Esophagus muscularis mucosa (tissue), 4 donors: Measurements from ENCODE around the gene TMTC2. TPM values are rescaled to one million over a fixed set of nuclear protein-coding genes. Genes with fewer than 3 reads are reported as not detected.

ENCODE experiments used
- DNase-seq: peaks from one replicate; pipeline ENCODE4 v3.0.0-alpha.2; 2017; ENCODE audit errors: extremely low spot score
- H3K27ac ChIP-seq, 4 donors: fragments of 200-600 bp; sonication (generic); replicated peaks in 1 of 4; 1 replicate in 3 of 4; 2 replicates in 1 of 4; pipeline ENCODE4 v1.5.1; 2016 to 2019; ENCODE audit warnings: mild to moderate bottlenecking in 1 of 4
- H3K27me3 ChIP-seq, 4 donors: fragments of 200-600 bp; sonication (generic); one replicate each; pipeline versions ENCODE4 v1.5.1 to v1.6.0; 2016 to 2019
- H3K36me3 ChIP-seq, 4 donors: fragments of 200-600 bp; sonication (generic); one replicate each; pipeline ENCODE4 v1.5.1; 2016 to 2019
- H3K4me1 ChIP-seq, 4 donors: fragments of 200-600 bp; sonication (generic); one replicate each; pipeline ENCODE4 v1.5.1; 2016 to 2019
- H3K4me3 ChIP-seq, 4 donors: fragments of 200-600 bp; sonication (generic); 1 replicate in 2 of 4; 2 replicates in 2 of 4; pipeline ENCODE4 v1.5.1; 2016 to 2019; ENCODE audit warnings: mild to moderate bottlenecking in 4 of 4, moderate library complexity in 1 of 4
- H3K9me3 ChIP-seq, 4 donors: fragments of 200-600 bp; sonication (generic); 1 replicate in 3 of 4; 2 replicates in 1 of 4; pipeline ENCODE4 v1.5.1; 2016 to 2019
- CTCF ChIP-seq, 3 experiments: fragments of 200-600 bp in 2 of 3; fragments of 450-650 bp in 1 of 3; sonication (generic) in 2 of 3; IDR thresholded peaks; one replicate each; pipeline ENCODE4 v1.5.1; 2017 to 2019; ENCODE audit warnings: antibody characterized with exemption in 3 of 3, mild to moderate bottlenecking in 2 of 3, moderate library complexity in 1 of 3
- EP300 ChIP-seq: sonication (generic); formaldehyde crosslinking; IDR thresholded peaks from one replicate; pipeline ENCODE4 v1.6.1; 2017; ENCODE audit warnings: antibody characterized with exemption
- POLR2A ChIP-seq: fragments of 450-650 bp; IDR thresholded peaks from one replicate; pipeline ENCODE4 v1.6.1; 2017; ENCODE audit warnings: antibody characterized with exemption, moderate library complexity, mild to moderate bottlenecking, low read depth
- POLR2AphosphoS5 ChIP-seq, 2 donors: sonication (generic); formaldehyde crosslinking; IDR thresholded peaks; one replicate each; pipeline ENCODE4 v1.6.1; 2017; ENCODE audit warnings: antibody characterized with exemption in 2 of 2
- WGBS: methylation state at CpG from one replicate; pipeline ENCODE4 v1.1.5; 2018; 5-methylcytosine and 5-hydroxymethylcytosine counted together
- intact Hi-C: fragments of 100-400 bp; cut with DNase I; formaldehyde crosslinking; loops from one replicate; pipeline ENCODE4 v1.15.1; 2023
- total RNA-seq, 4 donors: library from RNA; depleted of rRNA; stranded (reverse); fragments of >200 nt; gene quantifications; one replicate each; pipeline versions ENCODE4 v1.1.0 to v1.2.1, GENCODE V29; 2016

The TMTC2 gene
- total RNA-seq, 4 donors from 2014 or later, result 4.7 to 8.7 (median 7.3) TPM

DNA sequence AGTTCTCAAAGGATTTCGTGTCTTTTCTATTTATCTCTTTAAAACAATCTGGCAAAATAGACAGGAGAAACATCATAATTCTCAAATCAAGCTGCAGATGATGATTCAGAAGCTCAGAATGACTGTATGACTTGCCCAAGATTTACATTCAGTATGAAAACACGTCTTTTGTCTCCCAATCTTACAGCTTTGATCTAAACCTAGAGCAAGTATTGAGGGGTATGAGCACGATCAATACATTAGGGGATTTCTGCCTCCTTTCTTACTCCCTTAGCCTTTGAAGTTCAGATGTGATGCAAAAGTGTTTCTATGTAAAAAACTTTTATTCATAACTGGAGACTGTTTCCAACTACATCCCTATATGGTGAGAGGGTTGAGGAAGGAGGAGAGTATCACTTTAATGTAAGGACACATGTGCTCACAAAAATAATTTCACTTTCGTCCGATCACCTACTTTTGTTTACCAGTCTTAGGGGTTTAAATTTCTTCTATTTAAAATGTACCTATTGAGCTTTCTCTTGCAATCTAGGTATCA lies 454.8 kb downstream of the TMTC2 start:
- H3K9me3 ChIP-seq, result peaks cover 0 to 10% (median 1%) of the 10 kb centered on the region in 4 donors
- DNase-seq, result no peak
- H3K4me1 ChIP-seq, result no peaks in the 10 kb centered on the region
- 90% methylated on average over 5 of the region's 5 CpGs for WGBS
- H3K36me3 ChIP-seq, result no peaks in the 10 kb centered on the region
- TF ChIP-seq POLR2A, result no peak
- no peak for TF ChIP-seq POLR2AphosphoS5 (IDR thresholded peaks at IDR 0.05)
- TF ChIP-seq EP300, result no peak
- TF ChIP-seq CTCF (IDR thresholded peaks at IDR 0.05), result no peak
- no peak overlapping the region for H3K27ac ChIP-seq
- H3K4me3 ChIP-seq, result no peak overlapping the region
- H3K27me3 ChIP-seq, result no peaks in the 10 kb centered on the region
- intact Hi-C loops, result no loop called here

DNA sequence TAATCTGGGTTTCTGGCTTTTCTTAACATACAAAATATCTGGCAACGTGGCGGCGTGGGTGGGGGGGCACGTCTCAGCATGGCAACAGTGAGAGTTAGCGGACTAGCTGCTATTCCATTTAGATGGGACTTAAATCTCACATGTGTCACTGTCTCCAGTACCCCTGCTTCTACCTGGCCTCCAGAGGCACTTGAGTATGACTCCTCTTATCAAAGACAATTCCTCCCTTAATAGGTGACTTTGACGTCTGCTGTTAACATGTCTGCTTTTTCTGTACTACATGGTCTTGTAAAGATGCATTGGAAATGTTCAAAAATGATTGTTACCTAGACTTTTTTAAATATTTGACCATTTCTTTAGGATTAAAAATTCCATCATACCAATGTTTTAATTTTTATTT lies 456.2 kb downstream of the TMTC2 start:
- DNase-seq, result no peak
- Histone ChIP-seq H3K9me3 (peaks cover 0 to 10% (median 1%) of the 10 kb centered on the region in 4 donors), H3K4me3 (no peak overlapping the region), H3K27me3 (no peaks in the 10 kb centered on the region), H3K36me3 (no peaks in the 10 kb centered on the region), H3K4me1 (no peaks in the 10 kb centered on the region), H3K27ac (no peak overlapping the region)
- intact Hi-C loops, result no loop called here
- TF ChIP-seq POLR2A, result no peak
- no peak for TF ChIP-seq CTCF (IDR thresholded peaks at IDR 0.05)
- no peak for TF ChIP-seq EP300
- no peak for TF ChIP-seq POLR2AphosphoS5 (IDR thresholded peaks at IDR 0.05)
- WGBS, result 94% methylated on average over 6 of the region's 6 CpGs

DNA sequence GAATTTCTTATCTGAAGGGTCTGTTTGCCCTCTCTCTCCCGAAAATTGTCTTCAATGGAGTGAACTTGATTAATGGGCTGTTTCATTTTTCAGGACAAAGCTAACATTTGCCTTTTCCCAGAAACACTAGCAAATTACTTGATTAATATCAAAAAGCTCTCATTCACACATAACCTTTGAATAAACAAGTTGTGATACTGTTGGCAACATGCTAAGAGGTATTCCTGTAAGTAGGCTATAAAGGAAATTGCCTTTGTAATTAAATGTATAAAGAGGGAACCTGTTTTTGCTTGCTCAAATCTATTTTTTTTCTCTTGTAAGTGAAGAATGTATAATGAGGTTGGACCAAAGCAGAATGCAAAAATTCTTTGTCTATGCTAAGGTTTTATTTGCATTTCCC lies 457.2 kb downstream of the TMTC2 start:
- H3K27ac ChIP-seq, result no peak overlapping the region
- WGBS, result 69% methylated on average over 1 of the region's 1 CpG
- intact Hi-C loops, result no loop called here
- no peaks in the 10 kb centered on the region for H3K36me3 ChIP-seq
- H3K9me3 ChIP-seq, result peaks cover 0 to 10% (median 1%) of the 10 kb centered on the region in 4 donors
- no peak for TF ChIP-seq POLR2A
- no peak for TF ChIP-seq CTCF (IDR thresholded peaks at IDR 0.05)
- no peak for TF ChIP-seq POLR2AphosphoS5 (IDR thresholded peaks at IDR 0.05)
- TF ChIP-seq EP300, result no peak
- no peaks in the 10 kb centered on the region for H3K4me1 ChIP-seq
- DNase-seq, result no peak
- no peaks in the 10 kb centered on the region for H3K27me3 ChIP-seq
- H3K4me3 ChIP-seq, result no peak overlapping the region

GRCh38 chr12:83145325-83145840 lies 458.7 kb downstream of the TMTC2 start:
- H3K4me3 ChIP-seq, result no peak overlapping the region
- DNase-seq, result no peak
- TF ChIP-seq EP300 (no peak), CTCF (IDR thresholded peaks at IDR 0.05) (no peak), POLR2A (no peak), POLR2AphosphoS5 (IDR thresholded peaks at IDR 0.05) (no peak)
- WGBS, result 50% methylated on average over 2 of the region's 2 CpGs
- peaks cover 0 to under 1% (median 0%) of the 10 kb centered on the region in 4 donors for H3K9me3 ChIP-seq
- no peak overlapping the region for H3K27ac ChIP-seq
- intact Hi-C loops, result no loop called here
- H3K27me3 ChIP-seq, result no peaks in the 10 kb centered on the region
- no peaks in the 10 kb centered on the region for H3K36me3 ChIP-seq
- H3K4me1 ChIP-seq, result no peaks in the 10 kb centered on the region

GRCh38 chr12:83147341-83147740 lies 460.6 kb downstream of the TMTC2 start:
- Histone ChIP-seq H3K36me3 (no peaks in the 10 kb centered on the region), H3K4me3 (no peak overlapping the region), H3K27ac (no peak overlapping the region), H3K4me1 (no peaks in the 10 kb centered on the region), H3K27me3 (no peaks in the 10 kb centered on the region), H3K9me3 (no peaks in the 10 kb centered on the region)
- 84% methylated on average over 2 of the region's 2 CpGs for WGBS
- DNase-seq, result no peak
- intact Hi-C loops, result no loop called here
- TF ChIP-seq POLR2AphosphoS5 (IDR thresholded peaks at IDR 0.05), result no peak
